ENCODE data around the gene CLDN7. TPM values are rescaled to one million over a fixed set of nuclear protein-coding genes. Genes with fewer than 3 reads are reported as not detected.

Gene CLDN7
- 1 to 10 TPM in 4 of 6 experiments, under 1 TPM in 2; 0.43 to 3.0 (median 1.7) TPM for total RNA-seq (2021; fragmentation: NEBNext Ultra II Directional; extraction: Animal tissue kit (Norgen Biotek cat#: 25700))
- long read RNA-seq, result 0 reads

GRCh38 chr17:7262192-7262934 is at the start of gene CLDN7:
CLDN7 (minus strand) TSS chr17:7262478; CDS start chr17:7262043, 435 bp downstream.
- Mint-ChIP-seq H3K4me1 (ENCODE audit: low read depth) (peaks cover 32% of the 10 kb centered on the region), H3K27me3 (ENCODE audit: insufficient read depth) (peaks cover 10% of the 10 kb centered on the region), H3K27ac (peak within 1 kb of the TSS; percentile 30), H3K36me3 (ENCODE audit: low read depth) (peaks cover 5% of the 10 kb centered on the region), H3K9me3 (peaks cover 4% of the 10 kb centered on the region), H3K4me3 (peak within 1 kb of the TSS; percentile 78)
- DNase-seq, result no peak
- no peak for TF ChIP-seq CTCF (IDR thresholded peaks at IDR 0.05)

GRCh38 chr17:7311110-7311705 is 48.9 kb upstream of the CLDN7 start:
- Mint-ChIP-seq H3K4me1 (ENCODE audit: low read depth) (peaks cover 62% of the 10 kb centered on the region), H3K27me3 (ENCODE audit: insufficient read depth) (peaks cover 24% of the 10 kb centered on the region), H3K27ac (peak overlapping the region; percentile 94), H3K4me3 (peak overlapping the region; percentile 94), H3K9me3 (no peaks in the 10 kb centered on the region), H3K36me3 (ENCODE audit: low read depth) (peaks cover 63% of the 10 kb centered on the region)
- TF ChIP-seq CTCF (IDR thresholded peaks at IDR 0.05), result no peak
- DNase-seq, result no peak

GRCh38 chr17:7309628-7310027 is 47.4 kb upstream of the CLDN7 start:
- H3K9me3 Mint-ChIP-seq, result no peaks in the 10 kb centered on the region
- H3K27ac Mint-ChIP-seq, result peak overlapping the region; percentile 94
- TF ChIP-seq CTCF (IDR thresholded peaks at IDR 0.05), result no peak
- no peak for DNase-seq
- H3K4me3 Mint-ChIP-seq, result peak overlapping the region; percentile 94
- H3K27me3 Mint-ChIP-seq (ENCODE audit: insufficient read depth), result peaks cover 19% of the 10 kb centered on the region
- peaks cover 60% of the 10 kb centered on the region for H3K4me1 Mint-ChIP-seq (ENCODE audit: low read depth)
- peaks cover 56% of the 10 kb centered on the region for H3K36me3 Mint-ChIP-seq (ENCODE audit: low read depth)

GRCh38 chr17:7308625-7309433 is 46.6 kb upstream of the CLDN7 start:
- Mint-ChIP-seq H3K9me3 (no peaks in the 10 kb centered on the region), H3K36me3 (ENCODE audit: low read depth) (peaks cover 50% of the 10 kb centered on the region), H3K4me1 (ENCODE audit: low read depth) (peaks cover 52% of the 10 kb centered on the region), H3K4me3 (peak overlapping the region; percentile 94), H3K27me3 (ENCODE audit: insufficient read depth) (peaks cover 16% of the 10 kb centered on the region), H3K27ac (peak overlapping the region; percentile 94)
- peak; percentile 80 for DNase-seq
- TF ChIP-seq CTCF (IDR thresholded peaks at IDR 0.05), result no peak
